DMS53 treated with DMSO at 0.1 percent for 48 hours (cell line): Measurements from ENCODE around the gene P2RY8.
"Not testable (repeated sequence)": the region's sequence is repeated elsewhere in the genome, so short reads cannot be mapped to it uniquely, and the experiment has no call there.

Source experiments
- DNase-seq: peaks from one replicate; lab custom pipeline; 2025; ENCODE audit not compliant: unreplicated experiment; lab: John Stamatoyannopoulos, UW

The P2RY8 gene

GRCh38 chrX:1465286-1466231 is 71.4 kb downstream of the P2RY8 start:
- DNase-seq, result no peak

- no peak for DNase-seq
Observed at GRCh38 chrX:1464971-1465285, 72.1 kb downstream of the P2RY8 start.

GRCh38 chrX:1464041-1464970 is 72.7 kb downstream of the P2RY8 start:
- no peak for DNase-seq

- DNase-seq, result no peak
Observed at GRCh38 chrX:1463581-1463980, 73.4 kb downstream of the P2RY8 start.

- DNase-seq, result no peak
Observed at GRCh38 chrX:1462596-1463251, 74.3 kb downstream of the P2RY8 start.

GRCh38 chrX:1462110-1462509 is 74.9 kb downstream of the P2RY8 start:
- DNase-seq, result no peak

- DNase-seq, result no peak
Observed at GRCh38 chrX:1455948-1456280, 81.1 kb downstream of the P2RY8 start.

GRCh38 chrX:1453951-1454785 is 82.8 kb downstream of the P2RY8 start:
- no peak for DNase-seq

GRCh38 chrX:1453395-1453783 is 83.6 kb downstream of the P2RY8 start:
- no peak for DNase-seq

GRCh38 chrX:1452516-1453394 is 84.2 kb downstream of the P2RY8 start, which contains the start of gene ASMTL:
Gene ASMTL (minus strand): TSS chrX:1452909. CDS start chrX:1452840, 69 bp downstream.
- DNase-seq, result no peak

- no peak for DNase-seq
Observed at GRCh38 chrX:1451661-1452515, 85.1 kb downstream of the P2RY8 start.

GRCh38 chrX:1451251-1451660 is 85.7 kb downstream of the P2RY8 start:
- no peak for DNase-seq

GRCh38 chrX:1450361-1451161 is 86.4 kb downstream of the P2RY8 start:
- DNase-seq, result no peak

GRCh38 chrX:1449823-1450149 is 87.2 kb downstream of the P2RY8 start:
- no peak for DNase-seq

GRCh38 chrX:1449036-1449822 is 87.8 kb downstream of the P2RY8 start:
- DNase-seq, result no peak

- not testable (repeated sequence) for DNase-seq
Observed at GRCh38 chrX:1448573-1449001, 88.4 kb downstream of the P2RY8 start.

GRCh38 chrX:1447969-1448572 is 88.9 kb downstream of the P2RY8 start:
- not testable (repeated sequence) for DNase-seq
